Astrocyte of the hippocampus (primary cell): Measurements from ENCODE around the gene S100Z.
"Not testable (repeated sequence)": the region's sequence is repeated elsewhere in the genome, so short reads cannot be mapped to it uniquely, and the experiment has no call there.

Source experiments
- DNase-seq: peaks from one replicate; pipeline ENCODE4 v3.0.0; 2011; ENCODE audit warnings: low read depth, low spot score

Gene S100Z

DNA sequence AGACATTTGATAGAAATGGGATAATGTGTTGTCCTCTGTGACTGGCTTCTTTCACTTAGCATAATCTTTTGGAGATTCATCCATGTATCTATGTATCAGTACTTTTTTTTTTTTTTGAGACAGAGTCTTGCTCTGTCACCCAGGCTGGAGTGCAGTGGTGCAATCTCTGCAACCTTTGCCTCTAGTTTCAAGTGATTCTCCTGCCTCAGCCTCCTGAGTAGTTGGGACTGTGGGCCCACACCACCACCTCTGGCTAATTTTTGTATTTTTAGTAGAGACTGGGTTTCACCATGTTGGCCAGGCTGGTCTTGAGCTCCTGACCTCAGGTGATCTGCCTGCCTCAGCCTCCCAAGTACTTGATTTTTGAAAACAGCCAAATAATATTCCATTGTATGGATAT is 23.4 kb upstream of the S100Z start:
- DNase-seq = not testable (repeated sequence)

DNA sequence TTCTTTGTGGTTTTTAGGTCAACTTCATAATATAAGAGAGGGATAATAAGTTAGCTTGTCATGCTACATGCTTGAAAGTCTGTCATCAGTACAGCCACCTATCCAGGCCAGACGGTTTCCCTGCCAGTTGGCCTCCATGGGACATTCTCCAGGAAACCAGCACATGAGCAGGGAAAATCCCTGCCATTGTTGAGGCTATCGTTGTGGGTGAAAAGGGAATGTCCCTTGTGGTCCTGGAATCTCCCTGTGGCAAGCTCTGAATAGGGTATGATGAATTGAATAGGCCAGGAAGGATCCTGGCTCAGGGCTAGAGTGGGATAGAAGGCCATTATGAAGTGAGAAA is 18.7 kb upstream of the S100Z start:
- DNase-seq = peak; percentile 98

DNA sequence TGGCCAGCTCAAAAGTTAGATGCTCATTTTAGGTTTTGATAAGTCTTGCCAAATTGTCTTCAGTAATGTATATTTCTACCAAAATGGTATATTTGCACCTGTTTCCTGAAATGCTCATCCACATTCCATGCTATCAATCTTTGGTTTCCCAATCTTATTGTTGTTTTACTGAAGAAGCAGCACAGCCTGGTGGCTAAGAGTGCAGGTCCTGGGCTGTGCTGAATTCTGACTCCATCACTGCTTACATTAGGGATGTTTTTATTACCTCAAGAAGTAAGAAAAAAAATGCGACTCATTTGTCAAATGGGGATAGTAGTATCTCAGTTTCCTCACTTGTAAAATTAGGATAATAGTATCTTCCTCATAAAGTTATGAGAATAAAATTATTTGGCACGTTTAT is 13.6 kb upstream of the S100Z start:
- no peak for DNase-seq

DNA sequence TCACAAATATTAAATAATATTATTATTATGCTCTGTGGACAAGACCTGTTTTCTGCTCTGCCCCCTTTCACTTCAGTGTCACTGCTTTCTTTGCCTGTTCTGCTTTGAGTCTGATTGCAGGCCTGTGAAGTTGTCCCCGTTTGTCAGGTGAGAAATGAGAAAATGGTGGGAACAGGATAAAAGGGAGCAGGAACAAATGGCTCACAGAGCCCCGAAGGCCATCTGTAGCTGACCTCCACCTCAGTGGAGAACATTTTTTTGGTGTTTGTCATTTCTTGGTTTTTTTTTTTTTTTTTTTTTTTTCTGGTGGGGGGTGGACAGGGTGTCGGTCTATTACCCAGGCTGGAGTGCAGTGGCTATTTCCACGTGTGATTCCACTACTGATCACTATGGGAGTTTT is 13.2 kb upstream of the S100Z start:
- DNase-seq = peak; percentile 17

DNA sequence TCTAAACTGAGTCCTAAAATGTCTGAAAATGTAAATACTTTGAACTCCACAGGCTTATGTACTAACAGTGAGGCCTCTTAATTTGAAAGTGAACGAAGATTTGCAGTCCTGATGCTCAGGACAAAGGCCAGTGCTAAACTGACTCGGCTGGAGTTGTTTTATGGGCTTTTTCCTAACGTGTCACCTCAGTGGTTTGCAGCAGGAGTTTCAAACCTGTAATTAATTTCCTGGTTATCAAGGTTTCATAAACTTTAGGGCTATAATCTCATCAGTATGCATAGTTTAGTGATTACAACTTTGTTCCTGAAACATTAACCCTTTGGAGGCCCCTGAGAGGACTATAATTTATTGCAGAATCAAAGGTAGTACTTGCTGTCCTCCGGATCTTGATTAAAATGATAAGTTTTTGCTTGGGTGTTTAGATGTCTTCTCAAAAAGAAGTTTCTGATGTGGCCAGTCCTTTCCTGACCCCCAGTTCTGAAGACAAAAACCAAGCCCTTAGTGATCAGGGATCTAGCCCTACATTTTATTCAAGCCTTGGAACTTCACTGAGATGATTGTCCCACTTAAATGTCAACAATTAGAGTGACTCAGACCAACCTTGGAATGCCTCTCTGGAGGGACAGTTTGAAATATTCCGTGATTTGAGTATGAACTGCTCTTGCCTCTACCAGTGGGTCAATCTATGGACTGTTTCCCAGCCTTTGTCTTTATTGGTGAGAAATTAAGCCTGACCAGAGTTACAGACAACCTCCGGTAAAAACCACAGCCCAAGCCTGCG is 11.1 kb upstream of the S100Z start:
- DNase-seq = peak; percentile 91

DNA sequence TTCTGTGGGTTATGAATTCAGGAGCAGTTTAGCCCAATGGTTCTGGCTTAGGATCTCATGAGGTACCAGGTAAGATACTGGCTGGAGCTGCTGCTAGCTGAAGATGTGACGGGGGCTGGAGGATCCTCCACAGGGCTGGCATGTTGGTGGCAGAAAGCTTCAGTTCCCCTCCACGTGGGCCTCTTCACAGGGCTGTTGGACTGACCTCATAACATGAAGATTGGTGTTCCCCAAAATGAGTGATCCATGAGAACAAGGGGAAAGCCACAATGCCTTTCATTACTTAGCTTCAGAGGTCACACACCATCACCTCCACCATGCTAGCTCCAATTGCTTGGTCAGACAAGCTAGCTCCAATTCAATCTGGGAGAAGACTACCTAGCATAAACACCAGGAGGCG is 8.5 kb upstream of the S100Z start:
- no peak for DNase-seq

DNA sequence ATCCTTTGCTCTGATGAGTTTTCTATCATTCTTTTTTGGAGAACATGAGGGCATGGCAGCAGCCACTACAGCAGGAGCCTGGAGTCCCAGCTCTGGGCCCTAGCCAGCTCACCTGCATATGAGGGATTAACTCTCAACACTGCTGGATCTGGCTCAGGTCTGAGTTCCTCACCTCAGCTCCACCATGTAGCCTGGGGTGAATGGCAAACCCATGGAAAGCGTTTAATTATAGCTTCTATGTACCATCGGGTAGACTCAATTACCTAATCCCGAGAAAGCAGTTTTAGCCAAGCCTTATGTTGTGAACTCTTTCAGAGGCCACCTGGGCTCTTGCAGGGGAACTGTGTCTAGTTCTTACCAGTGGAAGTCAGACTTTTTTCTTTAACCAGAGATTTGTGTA is 3.9 kb upstream of the S100Z start:
- DNase-seq = no peak

DNA sequence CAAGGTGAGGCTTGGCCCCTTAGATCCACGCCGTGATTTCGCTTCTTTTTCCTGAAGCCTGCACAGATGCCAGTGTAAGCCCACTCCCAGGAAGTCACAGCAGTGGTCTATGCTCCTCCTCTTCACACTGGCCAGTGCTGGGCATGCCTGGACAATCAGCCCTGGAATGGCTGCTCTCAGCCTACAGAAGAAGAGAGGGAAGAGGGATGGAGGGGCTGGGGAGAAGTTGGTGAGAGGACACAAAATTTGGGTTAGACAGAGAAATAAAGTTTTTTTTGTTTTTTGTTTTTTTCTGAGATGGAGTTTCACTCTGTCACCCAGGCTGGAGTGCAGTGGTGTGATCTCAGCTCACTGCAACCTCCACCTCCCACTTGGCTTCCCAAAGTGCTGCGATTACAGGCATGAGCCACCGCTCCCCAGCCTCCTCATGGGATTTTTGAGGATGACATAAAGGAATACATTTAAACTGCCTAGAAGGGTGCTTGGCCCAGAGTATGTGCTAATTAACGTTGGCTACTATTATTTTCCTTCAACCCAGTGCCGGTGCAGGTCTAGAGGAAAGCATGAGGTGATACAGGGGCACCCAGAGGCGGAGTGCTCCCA is 830 bp downstream of the S100Z start:
- DNase-seq = no peak

DNA sequence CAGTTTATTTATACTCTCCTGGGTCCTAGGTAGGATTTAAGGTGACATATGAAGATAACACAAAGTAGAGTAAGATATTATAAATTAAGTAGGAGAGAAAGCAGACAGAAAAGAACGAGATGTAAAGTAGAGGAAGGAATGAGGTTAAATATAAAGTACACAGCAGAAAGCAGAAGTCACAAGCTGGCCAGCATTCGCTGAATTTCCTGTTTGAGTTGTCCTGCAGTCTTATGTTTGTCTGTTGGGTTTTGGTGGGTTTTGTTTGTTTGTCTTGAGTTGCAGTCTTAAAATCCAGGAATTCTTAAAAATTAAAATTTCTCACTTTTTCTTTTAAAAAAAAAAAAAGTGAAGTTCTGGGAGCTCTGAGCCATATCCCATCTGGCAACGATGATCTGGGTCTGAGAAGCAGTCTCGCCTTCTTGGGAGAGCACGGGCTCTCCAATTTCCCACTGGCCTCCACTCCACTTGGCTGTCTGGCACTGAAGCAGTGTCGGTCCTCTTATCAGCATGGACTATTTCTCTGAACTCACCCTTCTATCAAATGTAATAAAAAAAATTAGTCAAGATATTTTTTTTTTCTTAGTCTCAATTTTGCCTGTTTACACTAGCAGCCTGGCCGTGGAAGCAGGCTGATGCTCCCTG is 2.0 kb downstream of the S100Z start:
- DNase-seq = no peak

DNA sequence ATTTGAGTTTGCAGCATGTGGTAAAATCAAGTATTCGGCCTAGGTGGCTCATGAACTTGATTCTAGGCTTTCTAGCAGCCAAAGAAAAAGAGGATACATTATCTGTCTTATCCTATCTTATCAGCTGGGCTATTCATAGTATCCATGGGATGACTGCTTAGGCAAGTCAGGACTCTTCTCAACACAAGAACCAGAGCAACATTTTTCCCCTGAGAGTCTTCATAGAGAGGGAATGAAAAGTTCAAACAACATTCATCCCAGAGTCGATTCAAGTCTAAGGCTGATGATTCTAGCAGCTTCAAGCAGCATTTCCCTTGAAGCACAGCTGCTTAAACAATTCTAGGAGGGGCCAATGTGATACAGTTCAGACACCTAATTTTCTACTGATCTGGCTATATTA is 3.0 kb downstream of the S100Z start:
- no peak for DNase-seq

DNA sequence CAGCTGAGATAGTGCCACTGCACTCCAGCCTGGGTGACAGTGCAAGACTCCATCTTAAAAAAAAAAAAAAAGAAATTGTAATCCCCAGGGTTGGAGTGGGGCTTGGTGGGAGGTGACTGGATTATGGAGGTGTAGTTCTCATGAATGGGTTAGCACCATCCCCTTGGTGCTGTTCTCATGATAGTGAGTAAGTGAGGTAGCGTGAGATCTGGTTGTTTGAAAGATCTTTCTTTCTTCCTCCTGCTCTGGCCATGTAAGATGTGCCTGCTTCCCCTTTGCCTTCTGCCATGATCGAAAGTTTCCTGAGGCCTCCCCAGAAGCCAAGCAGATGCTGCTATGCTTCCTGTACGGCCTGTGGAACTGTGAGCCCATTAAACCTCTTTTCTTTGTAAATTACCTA is 3.9 kb downstream of the S100Z start:
- not testable (repeated sequence) for DNase-seq

DNA sequence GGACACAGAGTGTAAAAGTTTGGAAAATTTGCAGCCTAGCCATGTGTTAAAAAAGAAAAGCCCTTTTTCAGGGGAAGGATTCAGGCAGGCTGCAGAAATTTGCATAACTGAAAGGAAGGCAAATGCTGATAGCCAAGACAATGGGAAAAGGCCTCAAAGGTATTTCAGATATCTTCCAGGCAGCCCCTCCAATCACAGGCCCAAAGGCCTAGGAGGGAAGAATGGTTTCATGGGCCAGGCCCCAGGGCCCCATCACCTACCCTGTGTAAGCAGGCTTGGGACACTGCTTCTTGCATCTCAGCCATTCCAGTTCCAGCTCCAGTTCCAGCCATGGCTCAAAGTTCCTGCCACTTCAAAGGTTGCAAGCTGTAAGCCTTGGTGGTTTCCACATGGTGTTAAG is 4.8 kb downstream of the S100Z start:
- no peak for DNase-seq

DNA sequence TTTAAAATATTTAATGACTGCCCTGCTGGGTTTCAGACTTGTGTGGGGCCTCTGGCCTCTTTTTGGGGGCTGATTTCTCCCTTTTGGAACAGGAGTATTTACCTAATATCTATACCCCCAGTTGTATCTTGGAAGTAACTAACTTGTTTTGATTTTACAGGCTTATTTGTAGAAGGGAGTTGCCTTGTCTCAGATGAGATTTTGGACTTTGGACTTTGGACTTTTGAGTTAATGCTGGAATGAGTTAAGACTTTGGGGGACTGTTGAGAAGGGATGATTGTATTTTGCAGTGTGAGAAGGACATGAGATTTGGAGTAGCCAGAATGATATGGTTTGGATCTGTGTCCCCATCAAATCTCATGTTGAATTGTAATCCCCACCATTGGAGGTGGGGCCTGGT is 5.7 kb downstream of the S100Z start:
- DNase-seq = not testable (repeated sequence)

DNA sequence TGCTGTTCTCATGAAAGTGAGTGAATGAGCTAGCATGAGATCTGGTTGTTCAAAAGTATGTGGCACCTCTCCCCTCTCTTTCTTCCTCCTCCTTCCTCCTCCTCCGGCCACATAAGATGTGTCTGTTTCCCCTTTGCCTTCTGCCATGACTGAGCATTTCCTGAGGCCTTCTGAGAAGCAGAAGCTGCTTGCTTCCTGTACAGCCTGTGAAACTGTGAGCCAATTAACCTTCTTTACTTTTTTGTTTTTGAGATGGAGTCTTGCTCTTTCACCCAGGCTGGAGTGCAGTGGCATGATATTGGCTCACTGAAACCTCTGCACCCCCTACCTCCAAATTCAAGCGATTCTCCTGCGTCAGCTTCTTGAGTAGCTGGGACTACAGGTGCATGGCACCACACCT is 6.1 kb downstream of the S100Z start:
- DNase-seq = no peak

DNA sequence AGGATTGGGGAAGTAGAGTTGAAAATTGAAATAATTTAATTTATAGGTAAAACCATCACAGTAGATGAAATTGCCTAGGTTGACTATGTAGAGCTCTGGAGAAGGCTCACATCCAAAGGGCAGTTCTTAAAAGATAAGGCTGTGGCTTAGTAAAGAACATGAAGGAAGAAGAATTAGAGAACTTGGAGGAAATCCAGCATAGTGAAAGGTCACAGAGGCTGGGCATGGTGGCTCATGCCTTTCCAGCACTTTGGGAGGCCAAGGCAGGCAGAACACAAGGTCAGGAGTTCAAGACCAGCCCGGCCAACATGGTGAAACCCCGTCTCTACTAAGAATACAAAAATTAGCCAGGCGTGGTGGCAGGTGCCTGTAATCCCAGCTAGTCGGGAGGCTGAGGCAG is 7.0 kb downstream of the S100Z start:
- DNase-seq = not testable (repeated sequence)

DNA sequence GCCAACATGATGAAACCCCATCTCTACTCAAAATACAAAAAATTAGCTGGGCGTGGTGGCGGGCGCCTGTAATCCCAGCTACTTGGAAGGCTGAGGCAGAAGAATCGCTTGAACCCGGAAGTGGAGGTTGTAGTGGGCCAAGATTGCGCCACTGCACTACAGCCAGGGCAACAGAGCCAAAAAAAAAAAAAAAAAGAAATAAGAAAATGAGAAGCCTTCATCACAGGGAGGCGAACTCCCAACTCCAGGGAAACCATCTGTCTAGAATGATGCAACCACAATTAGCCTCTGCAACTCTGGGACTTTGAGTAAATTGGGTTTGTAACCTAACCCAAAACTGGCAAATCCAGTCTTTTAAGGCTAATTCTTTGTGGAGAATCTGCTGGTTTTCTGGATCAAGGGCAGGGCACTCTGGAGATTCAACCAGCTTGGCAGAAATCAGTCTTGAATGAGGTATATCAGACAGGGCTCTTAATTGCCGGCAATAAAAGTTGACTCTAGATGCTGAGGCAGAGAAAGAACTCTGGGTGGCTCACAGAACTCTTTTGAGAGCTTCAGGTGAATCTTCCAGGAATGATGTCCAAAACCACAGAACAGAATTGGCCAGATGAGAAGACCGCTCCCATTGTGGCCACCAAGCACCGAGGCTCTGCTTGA is 9.9 kb downstream of the S100Z start:
- no peak for DNase-seq

DNA sequence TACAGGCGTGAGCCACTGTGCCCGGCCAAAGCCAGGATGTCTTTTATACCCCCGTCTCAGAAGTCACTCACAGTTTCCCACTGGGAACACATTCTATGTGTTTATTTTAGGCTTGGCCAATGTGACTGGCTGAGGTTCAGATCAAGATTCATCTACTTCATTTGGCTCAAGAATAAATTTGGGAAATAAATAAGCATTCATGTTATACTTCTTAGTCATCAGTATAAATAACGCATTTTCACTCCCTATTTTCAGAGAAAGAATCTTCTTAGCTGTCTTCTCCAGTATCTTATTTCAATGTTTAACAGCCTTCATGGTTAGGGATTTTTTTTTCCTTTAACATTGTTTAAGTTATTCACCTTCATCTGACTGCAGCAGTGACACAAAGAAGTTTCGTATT is 11.8 kb downstream of the S100Z start:
- DNase-seq = no peak

DNA sequence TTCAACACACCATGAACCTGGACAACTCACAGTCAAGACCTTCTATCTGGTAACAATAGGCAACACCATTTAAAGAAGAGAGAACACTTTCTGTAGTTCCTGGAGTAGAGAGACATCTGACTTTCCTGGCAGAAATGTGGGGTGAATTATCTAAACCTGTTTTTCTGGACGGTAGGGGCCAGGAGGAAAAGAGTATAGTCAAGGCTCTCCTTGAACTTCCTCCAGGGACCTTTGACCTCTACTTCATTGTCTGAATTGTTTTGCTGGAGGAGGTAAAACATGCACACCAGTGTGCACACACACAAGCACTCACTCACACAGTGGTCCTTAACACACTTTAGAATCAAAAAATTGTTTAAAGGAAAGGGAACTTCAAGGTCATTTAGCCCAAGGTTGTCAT is 13.2 kb downstream of the S100Z start:
- DNase-seq = no peak

DNA sequence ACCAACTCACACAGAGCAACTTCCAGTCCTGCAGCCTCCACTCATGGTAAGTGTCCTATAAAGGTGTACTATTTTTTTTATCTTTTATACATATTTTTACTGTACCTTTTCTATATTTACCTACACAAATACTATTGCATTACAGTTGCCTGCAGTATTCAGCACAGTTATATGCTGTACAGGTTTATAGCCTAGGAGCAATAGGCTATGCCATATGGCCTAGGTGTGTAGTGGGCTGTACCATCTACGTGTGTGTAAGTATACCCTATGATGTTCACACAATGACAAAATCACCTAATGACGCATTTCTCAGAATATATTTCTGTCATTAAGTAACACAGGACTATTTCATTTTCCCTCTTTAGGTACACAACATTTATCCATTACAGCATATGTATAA is 16.7 kb downstream of the S100Z start:
- no peak for DNase-seq

DNA sequence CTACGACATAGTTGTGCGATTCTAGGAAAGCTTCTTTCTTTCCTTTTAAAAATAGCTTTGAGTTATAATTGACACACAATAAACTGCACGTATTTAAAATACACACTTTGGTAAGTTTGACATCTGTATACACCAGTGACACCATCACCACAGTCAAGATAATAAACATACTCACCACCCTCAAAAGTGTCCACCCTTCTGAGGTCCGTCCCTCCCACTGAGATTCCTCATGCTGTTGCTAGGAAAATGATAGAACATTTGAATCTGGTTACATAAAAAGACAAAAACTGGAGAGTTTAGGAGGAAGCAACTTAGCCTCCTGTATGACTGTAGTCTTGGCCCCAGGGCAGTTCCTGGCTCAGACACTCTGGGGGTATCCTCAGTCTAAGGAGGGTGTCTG is 17.2 kb downstream of the S100Z start:
- DNase-seq = no peak

DNA sequence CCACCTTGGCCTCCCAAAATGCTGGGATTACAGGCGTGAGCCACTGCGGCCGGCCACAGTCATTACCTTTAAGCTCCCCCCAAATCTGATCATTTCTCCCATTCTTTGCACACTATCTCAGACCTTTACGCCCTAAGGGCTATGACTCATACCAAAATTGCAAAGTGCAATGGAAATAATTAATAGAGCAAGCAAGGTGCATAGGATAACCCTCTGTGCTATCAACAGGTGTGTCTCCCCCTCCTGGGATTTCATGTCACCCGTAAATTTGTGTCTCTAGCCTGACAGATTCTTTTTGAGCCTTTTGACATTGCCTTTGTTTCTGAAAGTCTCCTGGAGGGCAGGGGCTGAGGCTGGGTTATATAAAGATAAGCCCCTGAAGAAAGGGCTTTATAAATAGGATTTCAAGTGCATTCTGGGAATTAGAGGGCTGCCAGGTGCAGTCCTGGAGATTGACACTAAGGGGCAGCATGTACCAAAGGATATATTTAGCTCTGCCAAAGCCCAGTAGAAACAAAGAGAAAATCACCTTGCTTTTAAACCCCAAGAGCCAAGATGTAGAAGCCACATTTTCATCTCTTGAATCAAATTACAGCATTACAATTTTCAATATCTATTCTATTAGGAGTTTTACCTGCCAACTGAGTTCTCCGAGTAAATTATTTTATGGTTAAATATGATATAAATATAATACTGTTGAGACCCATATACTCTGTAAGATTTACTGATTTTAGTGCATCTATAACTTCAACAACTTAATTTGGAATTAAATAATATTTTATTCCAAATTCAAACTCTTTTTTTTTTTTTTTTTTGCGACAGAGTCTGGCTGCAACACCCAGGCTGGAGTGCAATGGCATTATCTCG is 18.2 kb downstream of the S100Z start:
- peak; percentile 86 for DNase-seq

DNA sequence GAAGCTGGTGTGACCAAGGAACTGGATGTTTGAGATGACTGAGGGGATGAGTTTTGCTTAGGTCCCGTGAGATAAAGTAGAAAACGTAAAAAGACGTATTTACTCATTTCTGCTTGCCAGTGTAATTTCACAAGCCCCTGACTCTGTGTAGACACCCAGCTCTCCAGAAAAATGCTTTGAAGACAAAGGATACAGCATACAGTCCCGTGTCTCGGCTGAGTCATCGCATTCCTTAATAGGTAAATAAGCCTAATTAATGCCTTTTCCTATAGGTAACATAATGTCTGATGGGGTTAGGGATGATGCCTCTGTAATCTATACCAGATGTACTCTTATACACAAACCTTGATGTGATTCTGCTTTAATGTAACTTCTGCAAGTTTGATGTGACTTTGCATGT is 20.2 kb downstream of the S100Z start:
- peak; percentile 47 for DNase-seq
